GM19324 (cell line): ENCODE results near the gene GLIS1.

Experiments
- ATAC-seq: cut with Tn5 transposase; IDR thresholded peaks from one replicate; pipeline ENCODE4 v1.9.1; 2021; ENCODE audit warnings: mild to moderate bottlenecking, moderate library complexity; ENCODE audit not compliant: unreplicated experiment, low FRiP score

GLIS1 gene

GRCh38 chr1:53553734-53554509, 185.0 kb downstream of the GLIS1 start:
- ATAC-seq = no peak

- ATAC-seq = no peak
Measured at GRCh38 chr1:53552981-53553733, 185.8 kb downstream of the GLIS1 start.

DNA sequence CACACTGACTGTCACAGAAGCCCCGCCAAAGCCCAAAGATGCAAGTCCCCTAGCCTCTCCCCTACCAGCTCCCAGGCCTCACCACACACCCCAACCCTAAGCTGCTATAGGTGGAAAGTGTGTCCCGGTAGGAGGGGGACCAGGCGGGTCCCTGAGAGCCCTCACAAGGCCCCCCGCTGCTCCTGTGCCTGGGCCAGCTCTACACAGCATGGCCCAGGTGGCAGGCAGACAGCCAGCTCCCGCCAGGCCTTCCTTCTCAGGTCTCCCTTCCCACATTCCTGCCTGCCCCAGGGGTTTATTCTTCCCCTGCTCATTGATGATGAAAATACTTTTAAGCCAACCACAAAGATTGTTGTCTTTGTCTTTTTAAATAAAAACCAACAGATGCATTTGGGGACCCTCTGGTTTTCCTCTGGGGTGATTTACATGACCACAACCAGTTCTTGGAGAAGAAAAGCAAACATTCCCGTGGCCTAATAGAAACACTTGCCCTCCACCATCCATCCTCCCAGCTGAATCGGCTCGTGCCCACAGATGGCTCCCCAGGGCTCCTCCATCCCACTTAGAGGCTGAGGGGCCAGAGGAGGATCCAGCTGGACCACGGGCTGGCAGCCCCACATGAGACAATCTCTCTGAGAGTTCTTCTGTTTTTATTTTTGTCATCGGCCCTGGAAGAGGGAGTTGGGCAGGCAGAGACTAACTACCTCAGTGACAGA, 186.7 kb downstream of the GLIS1 start:
- ATAC-seq = no peak

DNA sequence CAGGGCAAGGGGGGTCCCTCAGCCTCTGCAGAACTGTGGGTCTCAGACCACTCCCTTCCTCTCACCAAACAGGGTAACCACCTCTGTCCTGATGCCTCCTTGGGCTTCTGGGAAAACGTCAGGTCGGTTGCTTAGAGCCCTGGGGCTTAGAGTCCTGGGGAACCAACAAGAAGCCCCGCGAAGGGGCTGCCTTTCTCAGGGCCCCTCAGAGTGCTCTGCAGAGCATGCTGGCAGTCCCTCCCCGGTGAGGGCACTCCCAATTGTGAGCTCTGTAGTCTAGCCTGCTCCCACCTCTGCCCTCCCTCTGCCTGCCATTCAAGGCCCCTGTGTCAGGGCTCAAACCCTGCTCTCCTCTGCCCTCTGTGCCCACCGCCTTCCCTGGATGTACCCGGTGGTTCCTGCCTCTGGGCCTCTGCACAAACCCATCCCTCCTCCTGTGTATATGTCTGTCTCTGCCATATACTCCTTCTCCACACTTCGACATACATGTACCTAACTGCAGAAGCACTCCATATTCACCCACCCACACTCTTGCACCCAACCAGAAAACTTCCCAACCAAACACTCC, 187.5 kb downstream of the GLIS1 start:
- ATAC-seq = no peak

GRCh38 chr1:53550201-53550741, 188.7 kb downstream of the GLIS1 start:
- no peak for ATAC-seq

DNA sequence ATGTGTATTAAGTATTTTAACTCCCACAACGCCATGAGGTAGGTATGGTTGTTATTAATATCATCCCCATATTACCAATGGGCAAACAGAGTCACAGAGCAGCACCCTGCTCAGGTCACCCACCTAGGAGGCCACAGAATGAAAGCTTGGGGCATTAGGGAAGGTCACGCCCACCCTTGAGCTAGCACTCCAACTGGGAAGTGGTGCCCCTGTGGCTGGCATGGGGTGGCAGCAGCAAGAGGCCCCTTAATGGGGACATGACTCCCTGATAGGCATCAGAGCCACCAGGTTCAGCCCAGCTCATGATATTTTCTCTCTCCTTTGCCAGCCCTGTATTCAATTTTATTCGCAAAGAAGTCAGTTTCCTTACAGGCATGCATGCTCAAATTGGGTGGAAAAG, 189.2 kb downstream of the GLIS1 start:
- ATAC-seq = no peak

GRCh38 chr1:53549287-53549686, 189.7 kb downstream of the GLIS1 start:
- no peak for ATAC-seq

GRCh38 chr1:53548031-53548491, 190.9 kb downstream of the GLIS1 start:
- no peak for ATAC-seq

DNA sequence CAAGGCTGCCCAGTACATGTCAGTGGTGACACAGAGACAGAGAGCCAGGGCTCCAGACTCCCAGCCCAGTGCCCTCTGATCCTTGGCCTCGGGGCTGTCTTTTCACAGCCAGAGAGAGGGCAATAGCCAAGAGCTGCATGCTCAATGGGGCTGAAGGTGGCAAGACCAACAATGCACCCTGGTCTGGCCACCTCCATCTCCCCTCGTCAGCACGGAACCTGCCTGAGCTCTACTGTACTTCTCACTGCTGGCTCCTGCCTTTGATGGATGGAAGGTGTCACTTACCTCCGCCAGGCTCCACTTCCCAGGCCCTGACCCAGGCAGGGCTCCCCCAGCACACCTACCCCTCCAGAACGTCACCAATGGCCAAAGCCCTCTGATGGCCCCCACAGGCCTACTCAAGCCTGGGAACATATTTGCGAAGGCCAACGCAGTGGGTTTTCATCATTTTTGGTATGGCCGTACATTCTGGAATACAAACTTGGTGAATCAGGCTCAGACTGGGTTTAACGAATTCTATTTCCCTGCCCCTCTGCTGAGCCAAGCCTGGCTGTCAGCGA, 191.7 kb downstream of the GLIS1 start:
- no peak for ATAC-seq

- ATAC-seq = no peak
Measured at GRCh38 chr1:53546409-53547155, 192.4 kb downstream of the GLIS1 start.

- no peak for ATAC-seq
Measured at GRCh38 chr1:53545663-53546408, 193.1 kb downstream of the GLIS1 start.

GRCh38 chr1:53544728-53545515, 194.0 kb downstream of the GLIS1 start:
- ATAC-seq = no peak

GRCh38 chr1:53543778-53544695, 194.9 kb downstream of the GLIS1 start:
- ATAC-seq = no peak

GRCh38 chr1:53543130-53543777, 195.7 kb downstream of the GLIS1 start:
- ATAC-seq = no peak

DNA sequence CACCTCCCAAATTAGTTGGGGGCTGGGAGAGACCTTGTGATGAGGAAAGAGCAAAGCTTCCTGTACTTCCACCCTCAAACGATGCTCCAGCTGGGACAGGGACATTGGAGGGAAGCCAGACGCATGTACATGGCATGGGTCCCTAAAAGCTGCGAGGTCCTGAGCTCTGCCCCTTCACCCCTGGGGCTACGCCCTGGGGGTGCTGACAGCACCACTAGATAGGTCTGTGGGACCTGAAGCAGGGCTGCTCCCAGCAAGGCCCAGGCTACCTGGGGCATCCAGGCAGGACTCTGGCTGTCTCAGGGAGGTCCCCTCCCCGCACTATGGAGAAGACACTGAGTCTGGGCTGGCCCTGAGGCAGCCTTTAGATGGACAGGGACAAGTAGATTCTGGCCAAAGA, 196.4 kb downstream of the GLIS1 start:
- no peak for ATAC-seq

GRCh38 chr1:53541761-53542550, 197.0 kb downstream of the GLIS1 start:
- ATAC-seq = no peak
